Brain microvascular endothelial cell (primary cell): ENCODE data around the gene SCYL2.

Experiments
- DNase-seq: peaks from one replicate; pipeline ENCODE4 v3.0.0-alpha.2; 2020
- H3K27ac ChIP-seq: fragments of 250-450 bp; sonication (Bioruptor Pico); 2 replicates; pipeline ENCODE4 v1.5.1; 2020; ENCODE audit warnings: mild to moderate bottlenecking, moderate library complexity
- H3K27me3 ChIP-seq: fragments of 250-450 bp; sonication (Bioruptor Pico); replicated peaks from 2 replicates; pipeline ENCODE4 v1.5.1; 2020; ENCODE audit warnings: mild to moderate bottlenecking
- H3K36me3 ChIP-seq: fragments of 250-450 bp; sonication (Bioruptor Pico); replicated peaks from 2 replicates; pipeline ENCODE4 v1.5.1; 2020; ENCODE audit warnings: mild to moderate bottlenecking
- H3K4me3 ChIP-seq: 2 replicates; pipeline ENCODE4 v1.5.1; 2011; ENCODE audit warnings: low read depth, mild to moderate bottlenecking, control low read depth, low read length, moderate library complexity
- in situ Hi-C: cut with HindIII; loops from 2 replicates; pipeline ENCODE4 v1.10.0; 2017; ENCODE audit warnings: low sequenced_read_pairs, low pct_ligation_motif_present
- TF ChIP-seq, protein P1 (sequence below): IDR thresholded peaks from 2 replicates; pipeline ENCODE4 v1.5.1; 2011; ENCODE audit warnings: low read depth, mild to moderate bottlenecking, moderate library complexity, low read length, control low read depth, inconsistent platforms; ENCODE audit errors: missing control alignments

SCYL2 gene

DNA sequence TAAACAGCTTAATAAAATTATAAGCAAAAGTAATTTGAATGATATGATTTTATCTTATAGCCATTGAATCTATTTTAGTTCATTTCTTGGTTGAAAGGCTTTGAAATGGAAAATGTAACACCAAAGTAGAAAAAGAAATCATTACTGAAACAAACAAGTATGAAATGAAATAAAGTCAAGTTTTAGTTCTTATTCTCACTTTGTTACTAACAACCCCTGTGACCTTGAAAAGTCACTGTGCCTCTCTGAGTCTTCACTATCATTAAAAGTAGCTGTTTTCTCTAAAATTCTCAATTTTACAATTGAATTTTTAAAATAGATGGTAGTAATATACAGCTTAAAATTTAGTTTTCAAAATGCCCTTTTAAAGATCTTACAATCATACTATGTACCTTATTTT is 57.5 kb downstream of the SCYL2 start:
- no peak for DNase-seq
- Histone ChIP-seq H3K27me3 (no peaks in the 10 kb centered on the region), H3K4me3 (no peak overlapping the region), H3K36me3 (peaks cover 7% of the 10 kb centered on the region), H3K27ac (no peak overlapping the region)
- in situ Hi-C loops, result no loop called here
- TF ChIP-seq, protein P1, sequence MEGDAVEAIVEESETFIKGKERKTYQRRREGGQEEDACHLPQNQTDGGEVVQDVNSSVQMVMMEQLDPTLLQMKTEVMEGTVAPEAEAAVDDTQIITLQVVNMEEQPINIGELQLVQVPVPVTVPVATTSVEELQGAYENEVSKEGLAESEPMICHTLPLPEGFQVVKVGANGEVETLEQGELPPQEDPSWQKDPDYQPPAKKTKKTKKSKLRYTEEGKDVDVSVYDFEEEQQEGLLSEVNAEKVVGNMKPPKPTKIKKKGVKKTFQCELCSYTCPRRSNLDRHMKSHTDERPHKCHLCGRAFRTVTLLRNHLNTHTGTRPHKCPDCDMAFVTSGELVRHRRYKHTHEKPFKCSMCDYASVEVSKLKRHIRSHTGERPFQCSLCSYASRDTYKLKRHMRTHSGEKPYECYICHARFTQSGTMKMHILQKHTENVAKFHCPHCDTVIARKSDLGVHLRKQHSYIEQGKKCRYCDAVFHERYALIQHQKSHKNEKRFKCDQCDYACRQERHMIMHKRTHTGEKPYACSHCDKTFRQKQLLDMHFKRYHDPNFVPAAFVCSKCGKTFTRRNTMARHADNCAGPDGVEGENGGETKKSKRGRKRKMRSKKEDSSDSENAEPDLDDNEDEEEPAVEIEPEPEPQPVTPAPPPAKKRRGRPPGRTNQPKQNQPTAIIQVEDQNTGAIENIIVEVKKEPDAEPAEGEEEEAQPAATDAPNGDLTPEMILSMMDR, result no peak

DNA sequence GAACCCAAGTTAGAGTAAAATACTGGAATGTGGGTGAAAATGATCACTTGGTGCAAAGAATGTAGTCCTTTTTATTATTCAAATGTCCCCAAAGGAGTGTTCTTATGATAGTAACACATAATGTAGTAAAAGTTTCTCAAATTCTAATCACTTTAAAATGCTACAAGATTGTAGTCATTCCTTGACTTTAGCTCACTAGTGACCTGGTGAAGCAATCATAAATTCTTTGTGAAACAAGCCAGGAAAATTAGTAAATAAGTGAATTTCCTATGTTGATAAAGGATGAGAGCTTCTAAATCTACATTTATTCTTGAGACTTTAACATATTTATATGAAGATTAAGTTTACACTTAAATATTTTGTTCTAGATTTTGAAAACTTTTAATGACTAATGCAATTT is 59.2 kb downstream of the SCYL2 start:
- Histone ChIP-seq H3K36me3 (peaks cover 11% of the 10 kb centered on the region), H3K4me3 (no peak overlapping the region), H3K27me3 (no peaks in the 10 kb centered on the region), H3K27ac (no peak overlapping the region)
- TF ChIP-seq, protein P1, result no peak
- in situ Hi-C loops, result no loop called here
- DNase-seq, result no peak

DNA sequence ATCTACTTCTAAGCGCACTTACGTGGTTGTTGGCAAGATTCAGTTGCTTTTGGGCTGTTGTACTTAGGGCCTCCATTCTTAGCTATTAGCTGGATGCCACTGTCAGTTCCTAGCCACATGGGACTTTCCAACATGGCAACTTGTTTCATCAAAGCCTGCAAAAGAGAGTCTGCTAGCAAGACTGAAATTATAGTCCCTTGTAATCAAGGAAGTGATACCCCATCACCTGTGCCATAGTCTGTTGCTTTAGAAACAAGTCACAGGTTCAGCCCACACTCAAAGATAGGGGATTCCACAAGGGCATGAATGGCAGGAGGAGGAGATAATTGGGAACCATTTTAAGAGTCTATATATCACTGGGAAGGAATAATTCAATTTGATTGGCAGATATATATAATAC is 62.8 kb downstream of the SCYL2 start:
- TF ChIP-seq, protein P1, result no peak
- in situ Hi-C loops, result no loop called here
- no peaks in the 10 kb centered on the region for H3K27me3 ChIP-seq
- peaks cover 19% of the 10 kb centered on the region for H3K36me3 ChIP-seq
- no peak for DNase-seq
- no peak overlapping the region for H3K27ac ChIP-seq
- H3K4me3 ChIP-seq, result no peak overlapping the region

DNA sequence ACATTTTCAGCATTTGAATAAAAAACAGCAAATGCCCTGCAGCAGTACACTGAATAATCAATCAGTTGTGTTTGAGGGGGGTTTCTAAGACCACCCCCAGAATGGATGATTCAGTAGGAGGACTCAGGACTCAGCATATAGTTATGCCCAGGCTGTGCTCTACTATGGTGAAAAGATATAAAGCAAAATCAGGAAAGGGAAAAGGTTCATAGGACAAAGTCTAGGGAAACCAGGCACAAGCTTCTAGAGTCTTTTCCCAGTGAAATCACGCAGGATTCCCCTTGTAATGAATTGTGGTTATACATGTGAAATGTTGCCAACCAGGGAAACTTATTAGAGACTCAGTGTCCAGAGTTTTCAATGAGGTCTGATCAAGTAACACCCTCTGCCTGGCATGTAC is 64.9 kb downstream of the SCYL2 start:
- H3K27me3 ChIP-seq, result no peaks in the 10 kb centered on the region
- H3K27ac ChIP-seq, result no peak overlapping the region
- in situ Hi-C loops, result no loop called here
- no peak for DNase-seq
- no peak overlapping the region for H3K4me3 ChIP-seq
- H3K36me3 ChIP-seq, result peaks cover 32% of the 10 kb centered on the region
- TF ChIP-seq, protein P1, result no peak

DNA sequence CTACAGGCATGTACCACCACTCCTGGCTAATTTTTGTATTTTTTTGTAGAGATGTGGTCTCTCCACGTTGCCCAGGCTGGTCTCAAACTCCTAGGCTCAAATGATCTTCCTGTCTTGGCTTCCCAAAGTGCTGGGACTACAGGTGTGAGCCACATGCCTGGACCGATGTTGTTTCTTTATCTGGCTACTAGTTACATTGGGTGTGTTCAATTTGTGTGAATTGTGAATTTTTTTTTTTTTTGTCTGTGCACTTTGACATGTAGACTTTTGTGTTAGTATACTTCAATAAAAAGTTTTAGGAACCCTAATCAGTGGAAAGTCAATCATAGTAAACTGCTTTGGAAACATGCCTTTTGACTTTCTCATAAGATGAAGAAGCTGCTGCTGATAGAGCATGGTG is 65.9 kb downstream of the SCYL2 start:
- Histone ChIP-seq H3K27ac (no peak overlapping the region), H3K4me3 (no peak overlapping the region), H3K27me3 (no peaks in the 10 kb centered on the region), H3K36me3 (peaks cover 32% of the 10 kb centered on the region)
- no peak for DNase-seq
- TF ChIP-seq, protein P1, result no peak
- in situ Hi-C loops, result no loop called here

DNA sequence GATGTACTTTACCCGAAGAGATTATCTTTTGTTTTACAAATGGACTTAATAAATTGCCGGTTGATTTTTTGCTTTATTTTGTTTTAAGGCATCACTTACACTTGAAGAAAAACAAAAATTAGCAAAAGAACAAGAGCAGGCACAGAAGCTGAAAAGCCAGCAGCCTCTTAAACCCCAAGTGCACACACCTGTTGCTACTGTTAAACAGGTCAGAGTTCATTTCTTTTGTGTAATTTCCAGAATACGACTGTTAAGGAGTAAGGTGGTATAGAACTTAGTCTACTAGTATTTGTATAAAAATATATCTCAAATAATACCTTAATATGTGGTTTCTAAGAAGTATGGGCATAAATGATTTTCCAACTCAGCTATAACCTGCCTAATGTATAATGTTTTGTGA is 70.3 kb downstream of the SCYL2 start:
- Histone ChIP-seq H3K27ac (no peak overlapping the region), H3K36me3 (peaks cover 30% of the 10 kb centered on the region), H3K4me3 (no peak overlapping the region), H3K27me3 (no peaks in the 10 kb centered on the region)
- TF ChIP-seq, protein P1, result no peak
- in situ Hi-C loops, result no loop called here
- no peak for DNase-seq
